Neural progenitor cell (in vitro differentiated cells): ENCODE results near the gene BMPR1B. TPM values are rescaled to one million over a fixed set of nuclear protein-coding genes. Genes with fewer than 3 reads are reported as not detected.

Experiments
- DNase-seq: peaks from one replicate; pipeline ENCODE4 v3.0.0-alpha.2; 2016; ENCODE audit warnings: low spot score
- H2AFZ ChIP-seq: fragments of 200-600 bp; sonication (generic); replicated peaks from 2 replicates; pipeline ENCODE4 v1.6.1; 2016; ENCODE audit warnings: antibody characterized with exemption
- H3F3A ChIP-seq: fragments of 200-600 bp; sonication (generic); 2 replicates; pipeline ENCODE4 v1.6.1; 2016; ENCODE audit warnings: antibody characterized with exemption, low read depth
- H3K27ac ChIP-seq: fragments of 200-600 bp; sonication (generic); 2 replicates; pipeline ENCODE4 v1.5.1; 2016; ENCODE audit warnings: mild to moderate bottlenecking
- H3K27me3 ChIP-seq: fragments of 200-600 bp; sonication (generic); 2 replicates; pipeline ENCODE4 v1.6.1; 2016; ENCODE audit warnings: mild to moderate bottlenecking, moderate library complexity
- H3K36me3 ChIP-seq: fragments of 200-600 bp; sonication (generic); 2 replicates; pipeline ENCODE4 v1.5.1; 2016
- H3K4me1 ChIP-seq: fragments of 200-600 bp; sonication (generic); 2 replicates; pipeline ENCODE4 v1.6.1; 2016; ENCODE audit warnings: mixed run types
- H3K4me2 ChIP-seq: fragments of 200-600 bp; sonication (generic); 2 replicates; pipeline ENCODE4 v1.6.1; 2016
- H3K4me3 ChIP-seq: fragments of 200-600 bp; sonication (generic); 2 replicates; pipeline ENCODE4 v1.5.1; 2016
- H3K79me2 ChIP-seq: fragments of 200-600 bp; sonication (generic); 2 replicates; pipeline ENCODE4 v1.6.1; 2016; ENCODE audit warnings: low read depth
- H3K9ac ChIP-seq: fragments of 200-600 bp; sonication (generic); 2 replicates; pipeline ENCODE4 v1.6.1; 2016
- H3K9me3 ChIP-seq: fragments of 200-600 bp; sonication (generic); 2 replicates; pipeline ENCODE4 v1.5.1; 2016; ENCODE audit warnings: low read depth
- H4K20me1 ChIP-seq: fragments of 200-600 bp; sonication (generic); 2 replicates; pipeline ENCODE4 v1.6.1; 2016; ENCODE audit warnings: low read depth
- H3K27ac Mint-ChIP-seq: 3 replicates; pipeline ENCODE4 v1.8.0; 2021; ENCODE audit warnings: mixed read lengths
- H3K27me3 Mint-ChIP-seq: 2 replicates; pipeline ENCODE4 v1.8.0; 2022; ENCODE audit warnings: low read depth, mild to moderate bottlenecking, inconsistent platforms, moderate library complexity, mixed read lengths; ENCODE audit not compliant: insufficient read depth
- H3K36me3 Mint-ChIP-seq: 3 replicates; pipeline ENCODE4 v1.8.0; 2021; ENCODE audit warnings: mixed read lengths
- H3K4me1 Mint-ChIP-seq: 3 replicates; pipeline ENCODE4 v1.8.0; 2021; ENCODE audit warnings: mixed read lengths
- H3K4me3 Mint-ChIP-seq: 3 replicates; pipeline ENCODE4 v1.8.0; 2021; ENCODE audit warnings: mild to moderate bottlenecking, moderate library complexity, mixed read lengths
- H3K9me3 Mint-ChIP-seq: 3 replicates; pipeline ENCODE4 v1.8.0; 2020; ENCODE audit warnings: mixed read lengths
- EZH2 ChIP-seq: fragments of 200-600 bp; sonication (generic); IDR thresholded peaks from 2 replicates; pipeline ENCODE4 v1.6.1; 2017; ENCODE audit warnings: antibody characterized with exemption, mild to moderate bottlenecking, moderate library complexity
- EZH2phosphoT487 ChIP-seq: fragments of 200-600 bp; sonication (generic); IDR thresholded peaks from 2 replicates; pipeline ENCODE4 v1.6.1; 2017; ENCODE audit warnings: antibody characterized with exemption
- total RNA-seq: library from RNA; depleted of rRNA; stranded (reverse); fragments of >200 nt; gene quantifications from 2 replicates; pipeline ENCODE4 v1.2.3, GENCODE V29; 2015; ENCODE audit warnings: low replicate concordance
- TF ChIP-seq, protein P1 (sequence below): fragments of 200-600 bp; sonication (generic); IDR thresholded peaks from 2 replicates; pipeline ENCODE4 v1.5.1; 2017; ENCODE audit warnings: antibody characterized with exemption, mild to moderate bottlenecking

The BMPR1B gene
- total RNA-seq, 1 donor from 2014 or later = 2.7 TPM

DNA sequence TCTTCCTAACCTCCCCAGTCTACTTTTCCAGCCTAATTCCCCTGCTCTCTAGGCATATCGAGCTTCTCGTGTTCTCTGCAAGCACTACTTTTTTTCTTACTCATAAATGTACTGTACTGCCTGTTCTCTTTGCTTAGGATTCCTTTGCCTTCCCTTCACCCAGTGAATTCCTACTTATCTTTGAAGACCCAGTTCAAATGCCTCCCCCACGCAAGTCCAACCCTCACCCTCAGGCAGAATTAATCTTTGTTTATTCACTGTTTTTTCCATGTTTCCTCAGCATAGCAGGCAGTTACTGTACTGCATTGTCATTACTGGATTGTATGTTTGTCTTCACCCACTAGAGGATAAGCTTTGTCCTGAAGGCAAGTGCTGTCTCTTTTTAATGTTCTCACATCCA is 287.7 kb downstream of the BMPR1B start:
- peaks cover 5% of the 10 kb centered on the region for H3K9me3 Mint-ChIP-seq
- H2AFZ ChIP-seq = peak overlapping the region; percentile 58

GRCh38 chr4:95048296-95048695 is 290.5 kb downstream of the BMPR1B start:
- H3K27me3 ChIP-seq = no peaks in the 10 kb centered on the region
- no peak overlapping the region for H3K4me2 ChIP-seq
- H3K4me1 ChIP-seq = peaks cover 44% of the 10 kb centered on the region
- H3K36me3 Mint-ChIP-seq = peaks cover 2% of the 10 kb centered on the region
- H3K79me2 ChIP-seq = no peaks in the 10 kb centered on the region
- H4K20me1 ChIP-seq = no peaks in the 10 kb centered on the region
- no peaks in the 10 kb centered on the region for H3K27me3 Mint-ChIP-seq
- H3K4me3 ChIP-seq = no peak overlapping the region
- H3K9ac ChIP-seq = no peak overlapping the region
- H3K27ac ChIP-seq = no peak overlapping the region
- TF ChIP-seq, protein P1, sequence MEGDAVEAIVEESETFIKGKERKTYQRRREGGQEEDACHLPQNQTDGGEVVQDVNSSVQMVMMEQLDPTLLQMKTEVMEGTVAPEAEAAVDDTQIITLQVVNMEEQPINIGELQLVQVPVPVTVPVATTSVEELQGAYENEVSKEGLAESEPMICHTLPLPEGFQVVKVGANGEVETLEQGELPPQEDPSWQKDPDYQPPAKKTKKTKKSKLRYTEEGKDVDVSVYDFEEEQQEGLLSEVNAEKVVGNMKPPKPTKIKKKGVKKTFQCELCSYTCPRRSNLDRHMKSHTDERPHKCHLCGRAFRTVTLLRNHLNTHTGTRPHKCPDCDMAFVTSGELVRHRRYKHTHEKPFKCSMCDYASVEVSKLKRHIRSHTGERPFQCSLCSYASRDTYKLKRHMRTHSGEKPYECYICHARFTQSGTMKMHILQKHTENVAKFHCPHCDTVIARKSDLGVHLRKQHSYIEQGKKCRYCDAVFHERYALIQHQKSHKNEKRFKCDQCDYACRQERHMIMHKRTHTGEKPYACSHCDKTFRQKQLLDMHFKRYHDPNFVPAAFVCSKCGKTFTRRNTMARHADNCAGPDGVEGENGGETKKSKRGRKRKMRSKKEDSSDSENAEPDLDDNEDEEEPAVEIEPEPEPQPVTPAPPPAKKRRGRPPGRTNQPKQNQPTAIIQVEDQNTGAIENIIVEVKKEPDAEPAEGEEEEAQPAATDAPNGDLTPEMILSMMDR = no peak
- no peak for TF ChIP-seq EZH2phosphoT487
- TF ChIP-seq EZH2 = no peak
- peak overlapping the region; percentile 18 for H3K27ac Mint-ChIP-seq
- no peaks in the 10 kb centered on the region for H3K9me3 ChIP-seq
- no peaks in the 10 kb centered on the region for H3K36me3 ChIP-seq
- H3K4me3 Mint-ChIP-seq = no peak overlapping the region
- H3F3A ChIP-seq = peaks cover 18% of the 10 kb centered on the region
- no peak overlapping the region for H2AFZ ChIP-seq
- no peaks in the 10 kb centered on the region for H3K9me3 Mint-ChIP-seq
- no peak for DNase-seq
- peaks cover 48% of the 10 kb centered on the region for H3K4me1 Mint-ChIP-seq

More for the DNA sequence above, 287.7 kb downstream of the BMPR1B start:
- Histone ChIP-seq H3K4me3 (no peak overlapping the region), H3K27me3 (no peaks in the 10 kb centered on the region), H3K27ac (no peak overlapping the region), H3K9ac (no peak overlapping the region), H3K4me1 (peaks cover 25% of the 10 kb centered on the region), H3K79me2 (no peaks in the 10 kb centered on the region), H3K9me3 (no peaks in the 10 kb centered on the region), H4K20me1 (no peaks in the 10 kb centered on the region), H3K36me3 (no peaks in the 10 kb centered on the region), H3F3A (peaks cover 9% of the 10 kb centered on the region), H3K4me2 (peak overlapping the region; percentile 64)
- H3K36me3 Mint-ChIP-seq = peaks cover 5% of the 10 kb centered on the region
- no peak for TF ChIP-seq EZH2
- TF ChIP-seq, protein P1 = no peak
- TF ChIP-seq EZH2phosphoT487 = no peak
- no peaks in the 10 kb centered on the region for H3K27me3 Mint-ChIP-seq
- no peak overlapping the region for H3K4me3 Mint-ChIP-seq
- H3K4me1 Mint-ChIP-seq = peaks cover 26% of the 10 kb centered on the region
- no peak overlapping the region for H3K27ac Mint-ChIP-seq
- DNase-seq = no peak

DNA sequence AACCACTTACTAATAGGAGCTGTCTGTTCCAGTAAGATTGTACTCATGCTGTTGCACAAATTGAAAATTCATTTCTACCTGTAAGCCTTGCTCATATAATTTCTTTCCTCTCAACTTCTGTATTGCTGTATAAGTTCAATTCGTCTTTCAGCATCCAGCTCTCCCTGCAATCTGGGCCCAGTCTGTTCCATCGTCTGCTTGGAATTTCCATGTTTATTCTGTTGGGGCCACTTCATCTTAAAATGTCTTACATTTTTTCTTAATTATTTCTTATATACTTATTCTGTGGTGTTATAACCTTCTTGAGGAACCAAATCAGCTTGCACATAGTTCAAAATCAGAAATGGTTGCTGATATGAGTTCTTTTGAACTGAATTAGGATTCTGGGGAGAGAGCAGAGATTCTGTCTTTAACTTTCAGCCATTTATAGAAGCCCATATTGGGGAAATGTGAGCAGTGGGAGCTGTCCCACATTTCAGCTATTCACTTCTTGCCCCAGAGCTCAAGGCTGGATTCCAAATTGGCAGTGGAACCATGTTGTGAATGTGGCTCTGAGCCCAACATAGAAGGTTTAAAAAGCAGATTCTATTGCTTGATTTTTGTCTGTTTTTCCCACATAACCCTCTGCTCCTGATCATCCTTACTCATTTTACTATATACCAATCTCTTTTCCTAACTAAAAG is 291.9 kb downstream of the BMPR1B start:
- H3K9ac ChIP-seq = no peak overlapping the region
- H2AFZ ChIP-seq = no peak overlapping the region
- H3F3A ChIP-seq = peaks cover 12% of the 10 kb centered on the region
- DNase-seq = no peak
- no peaks in the 10 kb centered on the region for H3K27me3 Mint-ChIP-seq
- no peak overlapping the region for H3K4me3 ChIP-seq
- H3K36me3 ChIP-seq = no peaks in the 10 kb centered on the region
- TF ChIP-seq EZH2 = no peak
- TF ChIP-seq EZH2phosphoT487 = no peak
- TF ChIP-seq, protein P1 = no peak
- H3K9me3 Mint-ChIP-seq = no peaks in the 10 kb centered on the region
- H3K9me3 ChIP-seq = no peaks in the 10 kb centered on the region
- H3K4me1 Mint-ChIP-seq = peaks cover 52% of the 10 kb centered on the region
- no peak overlapping the region for H3K4me2 ChIP-seq
- peak overlapping the region; percentile 61 for H3K27ac Mint-ChIP-seq
- H3K4me1 ChIP-seq = peaks cover 30% of the 10 kb centered on the region
- peak overlapping the region; percentile 42 for H3K4me3 Mint-ChIP-seq
- no peaks in the 10 kb centered on the region for H3K27me3 ChIP-seq
- no peaks in the 10 kb centered on the region for H3K79me2 ChIP-seq
- no peak overlapping the region for H3K27ac ChIP-seq
- H4K20me1 ChIP-seq = no peaks in the 10 kb centered on the region
- peaks cover 2% of the 10 kb centered on the region for H3K36me3 Mint-ChIP-seq
